Endothelial cell of umbilical vein (primary cell): Measurements from ENCODE around the gene FOSL2. TPM values are rescaled to one million over a fixed set of nuclear protein-coding genes. Genes with fewer than 3 reads are reported as not detected.

Experiments used
- BruUV-seq: library from RNA; stranded (reverse); fragments of 400-500 nt; replicated peaks from 2 replicates; lab custom pipeline; 2021; lab: Mats Ljungman, UMichigan
- CTCF ChIA-PET: fragments of 300-600, 350-600 bp; sonication (Branson Sonifier 250); formaldehyde crosslinking; loops from one replicate; lab custom pipeline; 2021; ENCODE audit warnings: antibody characterized with exemption, inconsistent platforms; lab: Charles Lee
- POLR2A ChIA-PET: fragments of 300-600, 350-600 bp; sonication (Branson Sonifier 250); formaldehyde crosslinking; loops from one replicate; lab custom pipeline; 2021; ENCODE audit warnings: antibody characterized with exemption, inconsistent platforms; lab: Charles Lee
- DNase-seq: peaks from one replicate; pipeline ENCODE4 v3.0.0-alpha.2; 2011; ENCODE audit warnings: low read depth, low spot score
- FAIRE-seq: peaks from 2 replicates; lab custom pipeline; 2011; peaks lifted over from hg19 to GRCh38; lab: Jason Lieb, UNC
- H2AFZ ChIP-seq: 2 replicates; pipeline ENCODE4 v1.6.0; 2012; ENCODE audit warnings: low read depth, low read length, control low read depth, inconsistent platforms
- H3K27ac ChIP-seq: 2 replicates; pipeline ENCODE4 v1.5.1; 2011; ENCODE audit warnings: low read depth, mild to moderate bottlenecking, control low read depth, low read length, moderate library complexity; ENCODE audit not compliant: insufficient read depth
- H3K27me3 ChIP-seq, 2 experiments: 2 replicates each; pipeline versions ENCODE4 v1.6.0 to v1.6.1; 2011; ENCODE audit warnings: low read length in 2 of 2, mixed read lengths in 1 of 2; ENCODE audit not compliant: control insufficient read depth in 2 of 2, insufficient read depth in 2 of 2
- H3K36me3 ChIP-seq, 2 experiments: 2 replicates in 1 of 2; 3 replicates in 1 of 2; pipeline ENCODE4 v1.5.1; 2011; ENCODE audit warnings: low read length in 2 of 2, mild to moderate bottlenecking in 1 of 2, moderate library complexity in 1 of 2; ENCODE audit not compliant: control insufficient read depth in 2 of 2, insufficient read depth in 2 of 2; ENCODE audit errors: extremely low read depth in 1 of 2
- H3K4me1 ChIP-seq: 3 replicates; pipeline ENCODE4 v1.5.1; 2011; ENCODE audit warnings: mild to moderate bottlenecking, low read length; ENCODE audit not compliant: control insufficient read depth, insufficient read depth; ENCODE audit errors: extremely low read depth
- H3K4me2 ChIP-seq: 2 replicates; pipeline ENCODE4 v1.6.1; 2011; ENCODE audit warnings: low read length, control low read depth, mixed read lengths; ENCODE audit not compliant: insufficient read depth
- H3K4me3 ChIP-seq, 3 experiments: fragments of 200-600 bp in 1 of 3; sonication (generic), shearing (Covaris generic) in 1 of 3; replicated peaks in 1 of 3; 2 replicates each; pipeline ENCODE4 v1.5.1; 2011 to 2016; ENCODE audit warnings: control low read depth in 3 of 3, low read length in 3 of 3, mild to moderate bottlenecking in 2 of 3, inconsistent platforms in 1 of 3, low read depth in 1 of 3, moderate library complexity in 1 of 3; ENCODE audit not compliant: insufficient read depth in 1 of 3
- H3K79me2 ChIP-seq: 2 replicates; pipeline ENCODE4 v1.6.0; 2012; ENCODE audit warnings: low read length, inconsistent platforms; ENCODE audit not compliant: control insufficient read depth, insufficient read depth
- H3K9ac ChIP-seq: replicated peaks from 2 replicates; pipeline ENCODE3; 2011; ENCODE audit warnings: low read length, control low read depth; ENCODE audit not compliant: insufficient read depth; ENCODE audit errors: extremely low read depth
- H3K9me1 ChIP-seq: replicated peaks from 3 replicates; pipeline ENCODE4 v1.6.0; 2011; ENCODE audit warnings: mild to moderate bottlenecking, low read length; ENCODE audit not compliant: control insufficient read depth, insufficient read depth; ENCODE audit errors: extremely low read depth
- H3K9me3 ChIP-seq: replicated peaks from 2 replicates; pipeline ENCODE4 v1.5.1; 2012; ENCODE audit warnings: low read length, inconsistent platforms; ENCODE audit not compliant: control insufficient read depth, insufficient read depth
- H4K20me1 ChIP-seq: replicated peaks from 2 replicates; pipeline ENCODE3; 2011; ENCODE audit warnings: mild to moderate bottlenecking, low read length; ENCODE audit not compliant: control insufficient read depth, insufficient read depth; ENCODE audit errors: extremely low read depth
- EZH2 ChIP-seq: IDR thresholded peaks from 2 replicates; pipeline ENCODE4 v1.6.1; 2012; ENCODE audit warnings: borderline replicate concordance, low read depth, mild to moderate bottlenecking, moderate library complexity, low read length, inconsistent platforms; ENCODE audit not compliant: severe bottlenecking
- FOS ChIP-seq: IDR thresholded peaks from 2 replicates; pipeline ENCODE4 v1.6.1; 2011; ENCODE audit warnings: mild to moderate bottlenecking, low read length, moderate library complexity, borderline replicate concordance; ENCODE audit not compliant: insufficient read depth
- GATA2 ChIP-seq: IDR thresholded peaks from 2 replicates; pipeline ENCODE4 v1.7.0; 2011; ENCODE audit warnings: low read depth, mild to moderate bottlenecking, moderate library complexity, mixed read lengths, low read length; ENCODE audit not compliant: insufficient read length, insufficient read depth
- JUN ChIP-seq: IDR thresholded peaks from 2 replicates; pipeline ENCODE4 v1.6.1; 2011; ENCODE audit warnings: borderline replicate concordance, low read depth; ENCODE audit not compliant: insufficient read length, insufficient read depth
- MYC ChIP-seq: IDR thresholded peaks from one replicate; pipeline ENCODE4 v1.6.1; 2011; ENCODE audit warnings: mild to moderate bottlenecking, low read depth, low read length
- POLR2A ChIP-seq: IDR thresholded peaks from 2 replicates; pipeline ENCODE4 v1.6.1; 2012; ENCODE audit warnings: low read depth, mild to moderate bottlenecking, control low read depth, low read length
- POLR2AphosphoS5 ChIP-seq: IDR thresholded peaks from 2 replicates; pipeline ENCODE4 v1.6.1; 2012; ENCODE audit warnings: low read depth, mild to moderate bottlenecking, control low read depth, low read length, moderate library complexity; ENCODE audit not compliant: insufficient read depth
- dilution Hi-C: fragments of 300-500 bp; cut with MboI; formaldehyde crosslinking; loops from one replicate; pipeline ENCODE4 v1.15.0; 2019; ENCODE audit warnings: low sequenced_read_pairs; ENCODE audit not compliant: extremely low pct_ligation_motif_present
- intact Hi-C: fragments of 100-400 bp; cut with micrococcal nuclease; formaldehyde crosslinking; loops from one replicate; pipeline ENCODE4 v1.10.0; 2022
- polyA plus RNA-seq, 4 experiments: library from polyadenylated mRNA; depleted of rRNA in 3 of 4; stranded (reverse) in 3 of 4; unstranded in 1 of 4; fragments of >200 nt; gene quantifications; 2 replicates each; pipeline versions ENCODE4 v1.2.1 to v1.2.3, GENCODE V29; 2011 to 2012; ENCODE audit warnings: missing spikeins in 1 of 4
- total RNA-seq: library from RNA; stranded (reverse); gene quantifications from 2 replicates; pipeline ENCODE4 v1.2.3, GENCODE V29; 2021
- TF ChIP-seq, protein P1 (sequence below): IDR thresholded peaks from 2 replicates; pipeline ENCODE4 v1.6.1; 2011; ENCODE audit not compliant: insufficient read depth, insufficient read length
- TF ChIP-seq, protein P2 (sequence below), 2 donors: IDR thresholded peaks; 1 replicate in 1 of 2; 2 replicates in 1 of 2; pipeline ENCODE4 v1.5.1; 2011; ENCODE audit warnings: low read length in 2 of 2, mild to moderate bottlenecking in 2 of 2, moderate library complexity in 2 of 2, control low read depth in 1 of 2, inconsistent platforms in 1 of 2, low read depth in 1 of 2; ENCODE audit not compliant: insufficient read depth in 1 of 2; ENCODE audit errors: extremely low read depth in 1 of 2

Gene FOSL2
- total and polyA plus RNA-seq, 2 donors (not counting 3 experiments of a cell fraction or from before 2014, with no cell fraction given): 43.9 to 85.3 TPM

DNA sequence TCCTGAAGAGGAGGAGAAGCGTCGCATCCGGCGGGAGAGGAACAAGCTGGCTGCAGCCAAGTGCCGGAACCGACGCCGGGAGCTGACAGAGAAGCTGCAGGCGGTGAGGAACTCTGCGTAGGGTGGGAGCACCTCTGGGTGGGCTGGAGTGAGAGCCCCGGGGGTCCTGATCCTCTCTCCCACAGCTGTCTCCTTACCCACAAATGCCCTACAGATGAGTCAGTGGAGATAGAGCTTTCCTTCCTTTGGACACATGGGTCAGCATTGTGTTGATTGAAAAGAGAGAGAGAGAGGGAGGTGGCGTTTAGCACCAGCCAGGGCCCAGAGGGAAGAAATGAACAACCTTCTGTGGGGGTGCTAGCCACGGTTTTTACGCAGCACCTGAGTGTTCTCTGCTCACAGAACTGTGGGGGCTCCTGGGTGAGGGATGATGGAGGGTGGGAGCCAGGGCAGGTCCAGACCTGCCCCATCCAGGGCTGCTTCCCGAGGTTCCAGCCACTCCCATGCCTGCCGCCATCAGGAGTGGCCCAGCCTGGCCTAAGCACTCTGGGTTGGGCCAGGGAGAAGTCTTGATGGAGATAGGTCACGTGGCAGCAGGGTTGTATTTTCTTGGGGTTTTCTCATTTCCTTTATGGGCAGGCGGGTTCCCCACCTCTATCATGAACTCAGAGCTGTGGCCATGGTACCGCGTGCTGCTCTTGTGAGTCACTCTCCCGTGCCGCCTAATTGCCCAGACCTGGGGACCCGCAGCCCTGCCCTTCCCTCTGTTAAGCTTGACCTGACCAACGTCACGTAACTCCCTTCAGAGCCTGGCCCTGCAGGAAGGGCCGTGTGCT lies 16.3 kb downstream of the FOSL2 start:
- Histone ChIP-seq H3K4me1 (peaks cover 50% of the 10 kb centered on the region), H3K79me2 (peaks cover 64% of the 10 kb centered on the region), H3K36me3 (peaks cover 42 to 83% of the 10 kb centered on the region in 2 experiments), H3K9me1 (no peaks in the 10 kb centered on the region), H3K9ac (peak overlapping the region; percentile 46), H3K27ac (peak overlapping the region; percentile 79), H2AFZ (no peak overlapping the region), H3K27me3 (no peaks in the 10 kb centered on the region), H4K20me1 (peaks cover 3% of the 10 kb centered on the region), H3K4me2 (no peak overlapping the region), H3K9me3 (no peaks in the 10 kb centered on the region), H3K4me3 (no peak overlapping the region)
- dilution Hi-C loops: loop anchor here (25.0 kb wide), 1 partner anchor 672 kb away; no protein-coding TSS in a partner anchor
- peak; percentile 100 for FAIRE-seq
- TSS peak; percentile 80 for BruUV-seq
- CTCF ChIA-PET: interaction anchor here (0.7 to 4.7 kb wide), 12 partner anchors 10 to 725 kb away, joined by 3 to 14 read pairs (median 6); no protein-coding TSS in a partner anchor
- POLR2A ChIA-PET: interaction anchor here (0.7 to 2.3 kb wide), 3 partner anchors 13 to 16 kb away, joined by 3 to 15 read pairs (median 4); partner anchors contain the start of gene FOSL2
- TF ChIP-seq FOS (peak; percentile 90), EZH2 (no peak), MYC (peak; percentile 84), POLR2A (peak; percentile 76), GATA2 (no peak), POLR2AphosphoS5 (peak; percentile 93), JUN (peak; percentile 60)
- TF ChIP-seq, protein P1, sequence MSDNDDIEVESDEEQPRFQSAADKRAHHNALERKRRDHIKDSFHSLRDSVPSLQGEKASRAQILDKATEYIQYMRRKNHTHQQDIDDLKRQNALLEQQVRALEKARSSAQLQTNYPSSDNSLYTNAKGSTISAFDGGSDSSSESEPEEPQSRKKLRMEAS: peak; percentile 52
- TF ChIP-seq, protein P2, sequence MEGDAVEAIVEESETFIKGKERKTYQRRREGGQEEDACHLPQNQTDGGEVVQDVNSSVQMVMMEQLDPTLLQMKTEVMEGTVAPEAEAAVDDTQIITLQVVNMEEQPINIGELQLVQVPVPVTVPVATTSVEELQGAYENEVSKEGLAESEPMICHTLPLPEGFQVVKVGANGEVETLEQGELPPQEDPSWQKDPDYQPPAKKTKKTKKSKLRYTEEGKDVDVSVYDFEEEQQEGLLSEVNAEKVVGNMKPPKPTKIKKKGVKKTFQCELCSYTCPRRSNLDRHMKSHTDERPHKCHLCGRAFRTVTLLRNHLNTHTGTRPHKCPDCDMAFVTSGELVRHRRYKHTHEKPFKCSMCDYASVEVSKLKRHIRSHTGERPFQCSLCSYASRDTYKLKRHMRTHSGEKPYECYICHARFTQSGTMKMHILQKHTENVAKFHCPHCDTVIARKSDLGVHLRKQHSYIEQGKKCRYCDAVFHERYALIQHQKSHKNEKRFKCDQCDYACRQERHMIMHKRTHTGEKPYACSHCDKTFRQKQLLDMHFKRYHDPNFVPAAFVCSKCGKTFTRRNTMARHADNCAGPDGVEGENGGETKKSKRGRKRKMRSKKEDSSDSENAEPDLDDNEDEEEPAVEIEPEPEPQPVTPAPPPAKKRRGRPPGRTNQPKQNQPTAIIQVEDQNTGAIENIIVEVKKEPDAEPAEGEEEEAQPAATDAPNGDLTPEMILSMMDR (IDR thresholded peaks at IDR 0.05; ENCODE audit: extremely low read depth in 1 of 2, insufficient read depth in 1 of 2, low read depth in 1 of 2, low read length in 2 of 2): no peak
- intact Hi-C loops: no loop called here
- DNase-seq: peak; percentile 88
